Esophagus muscularis mucosa (tissue), 4 donors: Measurements from ENCODE around the gene SPPL3. TPM values are rescaled to one million over a fixed set of nuclear protein-coding genes. Genes with fewer than 3 reads are reported as not detected.

Source experiments
- DNase-seq: peaks from one replicate; pipeline ENCODE4 v3.0.0-alpha.2; 2017; ENCODE audit errors: extremely low spot score
- H3K27ac ChIP-seq, 4 donors: fragments of 200-600 bp; sonication (generic); replicated peaks in 1 of 4; 1 replicate in 3 of 4; 2 replicates in 1 of 4; pipeline ENCODE4 v1.5.1; 2016 to 2019; ENCODE audit warnings: mild to moderate bottlenecking in 1 of 4
- H3K27me3 ChIP-seq, 4 donors: fragments of 200-600 bp; sonication (generic); one replicate each; pipeline versions ENCODE4 v1.5.1 to v1.6.0; 2016 to 2019
- H3K36me3 ChIP-seq, 4 donors: fragments of 200-600 bp; sonication (generic); one replicate each; pipeline ENCODE4 v1.5.1; 2016 to 2019
- H3K4me1 ChIP-seq, 4 donors: fragments of 200-600 bp; sonication (generic); one replicate each; pipeline ENCODE4 v1.5.1; 2016 to 2019
- H3K4me3 ChIP-seq, 4 donors: fragments of 200-600 bp; sonication (generic); 1 replicate in 2 of 4; 2 replicates in 2 of 4; pipeline ENCODE4 v1.5.1; 2016 to 2019; ENCODE audit warnings: mild to moderate bottlenecking in 4 of 4, moderate library complexity in 1 of 4
- H3K9me3 ChIP-seq, 4 donors: fragments of 200-600 bp; sonication (generic); 1 replicate in 3 of 4; 2 replicates in 1 of 4; pipeline ENCODE4 v1.5.1; 2016 to 2019
- CTCF ChIP-seq, 3 experiments: fragments of 200-600 bp in 2 of 3; fragments of 450-650 bp in 1 of 3; sonication (generic) in 2 of 3; IDR thresholded peaks; one replicate each; pipeline ENCODE4 v1.5.1; 2017 to 2019; ENCODE audit warnings: antibody characterized with exemption in 3 of 3, mild to moderate bottlenecking in 2 of 3, moderate library complexity in 1 of 3
- EP300 ChIP-seq: sonication (generic); formaldehyde crosslinking; IDR thresholded peaks from one replicate; pipeline ENCODE4 v1.6.1; 2017; ENCODE audit warnings: antibody characterized with exemption
- POLR2A ChIP-seq: fragments of 450-650 bp; IDR thresholded peaks from one replicate; pipeline ENCODE4 v1.6.1; 2017; ENCODE audit warnings: antibody characterized with exemption, moderate library complexity, mild to moderate bottlenecking, low read depth
- POLR2AphosphoS5 ChIP-seq, 2 donors: sonication (generic); formaldehyde crosslinking; IDR thresholded peaks; one replicate each; pipeline ENCODE4 v1.6.1; 2017; ENCODE audit warnings: antibody characterized with exemption in 2 of 2
- WGBS: methylation state at CpG from one replicate; pipeline ENCODE4 v1.1.5; 2018; 5-methylcytosine and 5-hydroxymethylcytosine counted together
- intact Hi-C: fragments of 100-400 bp; cut with DNase I; formaldehyde crosslinking; loops from one replicate; pipeline ENCODE4 v1.15.1; 2023
- total RNA-seq, 4 donors: library from RNA; depleted of rRNA; stranded (reverse); fragments of >200 nt; gene quantifications; one replicate each; pipeline versions ENCODE4 v1.1.0 to v1.2.1, GENCODE V29; 2016

SPPL3 gene
- total RNA-seq, 4 donors from 2014 or later = 18.4 to 32.1 (median 21.8) TPM

- intact Hi-C loops = no loop called here
- WGBS = 74% methylated on average over 3 of the region's 3 CpGs
These were observed 39.3 kb upstream of the SPPL3 start for GRCh38 chr12:120943482-120943881.

GRCh38 chr12:120941846-120942405 lies 37.8 kb upstream of the SPPL3 start:
- H3K9me3 ChIP-seq = no peaks in the 10 kb centered on the region
- H3K4me1 ChIP-seq = no peaks in the 10 kb centered on the region
- H3K27me3 ChIP-seq = peaks cover 0 to 18% (median 0%) of the 10 kb centered on the region in 4 donors
- H3K27ac ChIP-seq = no peak overlapping the region
- intact Hi-C loops = no loop called here
- no peak for DNase-seq
- TF ChIP-seq POLR2A = no peak
- TF ChIP-seq EP300 = no peak
- TF ChIP-seq POLR2AphosphoS5 (IDR thresholded peaks at IDR 0.05) = no peak
- no peak for TF ChIP-seq CTCF (IDR thresholded peaks at IDR 0.05)
- 56% methylated on average over 3 of the region's 3 CpGs for WGBS
- H3K36me3 ChIP-seq = no peaks in the 10 kb centered on the region
- no peak overlapping the region for H3K4me3 ChIP-seq

More at GRCh38 chr12:120943482-120943881, 39.3 kb upstream of the SPPL3 start:
- no peak for TF ChIP-seq POLR2A
- no peak for TF ChIP-seq CTCF (IDR thresholded peaks at IDR 0.05)
- TF ChIP-seq EP300 = no peak
- no peak for TF ChIP-seq POLR2AphosphoS5 (IDR thresholded peaks at IDR 0.05)
- no peak overlapping the region for H3K4me3 ChIP-seq
- DNase-seq = no peak
- H3K4me1 ChIP-seq = no peaks in the 10 kb centered on the region
- H3K9me3 ChIP-seq = no peaks in the 10 kb centered on the region
- no peaks in the 10 kb centered on the region for H3K36me3 ChIP-seq
- peaks cover 0 to 3% (median 0%) of the 10 kb centered on the region in 4 donors for H3K27me3 ChIP-seq
- no peak overlapping the region for H3K27ac ChIP-seq

- intact Hi-C loops = no loop called here
- Histone ChIP-seq H3K27me3 (peaks cover 0 to 22% (median 0%) of the 10 kb centered on the region in 4 donors), H3K4me1 (no peaks in the 10 kb centered on the region), H3K9me3 (no peaks in the 10 kb centered on the region), H3K27ac (no peak overlapping the region), H3K36me3 (no peaks in the 10 kb centered on the region), H3K4me3 (no peak overlapping the region)
- no peak for DNase-seq
- TF ChIP-seq EP300 = no peak
- no peak for TF ChIP-seq CTCF (IDR thresholded peaks at IDR 0.05)
- no peak for TF ChIP-seq POLR2A
- no peak for TF ChIP-seq POLR2AphosphoS5 (IDR thresholded peaks at IDR 0.05)
- 86% methylated on average over 4 of the region's 4 CpGs for WGBS
These were observed 37.3 kb upstream of the SPPL3 start for GRCh38 chr12:120941412-120941811.

- no peak for DNase-seq
- no peaks in the 10 kb centered on the region for H3K9me3 ChIP-seq
- TF ChIP-seq EP300 = no peak
- TF ChIP-seq POLR2A = no peak
- H3K36me3 ChIP-seq = no peaks in the 10 kb centered on the region
- peaks cover 0 to 22% (median 0%) of the 10 kb centered on the region in 4 donors for H3K27me3 ChIP-seq
- H3K4me1 ChIP-seq = no peaks in the 10 kb centered on the region
- H3K4me3 ChIP-seq = no peak overlapping the region
- 69% methylated on average over 5 of the region's 5 CpGs for WGBS
- intact Hi-C loops = no loop called here
- no peak overlapping the region for H3K27ac ChIP-seq
These were observed 36.6 kb upstream of the SPPL3 start for GRCh38 chr12:120940799-120941198.

GRCh38 chr12:120940006-120940405 lies 35.8 kb upstream of the SPPL3 start:
- Histone ChIP-seq H3K36me3 (no peaks in the 10 kb centered on the region), H3K9me3 (no peaks in the 10 kb centered on the region), H3K27me3 (peaks cover 0 to 22% (median 0%) of the 10 kb centered on the region in 4 donors), H3K4me3 (no peak overlapping the region), H3K4me1 (no peaks in the 10 kb centered on the region), H3K27ac (no peak overlapping the region)
- intact Hi-C loops = no loop called here
- TF ChIP-seq CTCF (IDR thresholded peaks at IDR 0.05) (no peak), POLR2A (no peak), POLR2AphosphoS5 (IDR thresholded peaks at IDR 0.05) (no peak), EP300 (no peak)
- WGBS = 65% methylated on average over 5 of the region's 5 CpGs
- DNase-seq = no peak
